ENCODE measurements around the gene TMEM233.
A peak's percentile ranks its signal among the peaks of the same experiment; 100 is the strongest.

The TMEM233 gene

GRCh38 chr12:119660076-119660475 lies 66.5 kb downstream of the TMEM233 start:
- DNase-seq = peak; percentile 20

- DNase-seq = no peak
These were observed 68.3 kb downstream of the TMEM233 start for GRCh38 chr12:119661882-119662281.

- no peak for DNase-seq
These were observed 71.1 kb downstream of the TMEM233 start for GRCh38 chr12:119664642-119665041.

- no peak for DNase-seq
These were observed 71.8 kb downstream of the TMEM233 start for GRCh38 chr12:119665164-119665929.

- DNase-seq = no peak
These were observed 72.7 kb downstream of the TMEM233 start for GRCh38 chr12:119666226-119666795.

GRCh38 chr12:119666900-119667576 lies 73.5 kb downstream of the TMEM233 start:
- DNase-seq = no peak

GRCh38 chr12:119667577-119668323 lies 74.2 kb downstream of the TMEM233 start, which contains the start of gene PRKAB1:
PRKAB1 (plus strand) TSS chr12:119668133; CDS start chr12:119668245, 112 bp downstream.
- DNase-seq = peak; percentile 97

- DNase-seq = no peak
These were observed 74.8 kb downstream of the TMEM233 start for GRCh38 chr12:119668324-119668841.

- no peak for DNase-seq
These were observed 76.3 kb downstream of the TMEM233 start for GRCh38 chr12:119669744-119670472.

- DNase-seq = no peak
These were observed 77.5 kb downstream of the TMEM233 start for GRCh38 chr12:119671070-119671469.

GRCh38 chr12:119672194-119672593 lies 78.6 kb downstream of the TMEM233 start:
- DNase-seq = no peak

GRCh38 chr12:119673634-119674033 lies 80.1 kb downstream of the TMEM233 start:
- no peak for DNase-seq

- DNase-seq = no peak
These were observed 81.0 kb downstream of the TMEM233 start for GRCh38 chr12:119674560-119674959.

- no peak for DNase-seq
These were observed 82.4 kb downstream of the TMEM233 start for GRCh38 chr12:119676022-119676421.

- no peak for DNase-seq
These were observed 83.0 kb downstream of the TMEM233 start for GRCh38 chr12:119676573-119676972.

- DNase-seq = no peak
These were observed 84.9 kb downstream of the TMEM233 start for GRCh38 chr12:119678459-119678858.

GRCh38 chr12:119679081-119679480 lies 85.5 kb downstream of the TMEM233 start:
- DNase-seq = no peak

GRCh38 chr12:119679490-119679889 lies 85.9 kb downstream of the TMEM233 start:
- no peak for DNase-seq

- no peak for DNase-seq
These were observed 87.5 kb downstream of the TMEM233 start for GRCh38 chr12:119681111-119681510.

- no peak for DNase-seq
These were observed 88.4 kb downstream of the TMEM233 start for GRCh38 chr12:119681728-119682638.

GRCh38 chr12:119682639-119683252 lies 89.2 kb downstream of the TMEM233 start:
- no peak for DNase-seq
